Measurements from ENCODE around the gene ALOX12. TPM values are rescaled to one million over a fixed set of nuclear protein-coding genes. Genes with fewer than 3 reads are reported as not detected.
"Not testable (repeated sequence)": the region's sequence is repeated elsewhere in the genome, so short reads cannot be mapped to it uniquely, and the experiment has no call there.

ALOX12 gene
- total RNA-seq, 4 donors from 2014 or later = 0.25 TPM; not detected in 3

DNA sequence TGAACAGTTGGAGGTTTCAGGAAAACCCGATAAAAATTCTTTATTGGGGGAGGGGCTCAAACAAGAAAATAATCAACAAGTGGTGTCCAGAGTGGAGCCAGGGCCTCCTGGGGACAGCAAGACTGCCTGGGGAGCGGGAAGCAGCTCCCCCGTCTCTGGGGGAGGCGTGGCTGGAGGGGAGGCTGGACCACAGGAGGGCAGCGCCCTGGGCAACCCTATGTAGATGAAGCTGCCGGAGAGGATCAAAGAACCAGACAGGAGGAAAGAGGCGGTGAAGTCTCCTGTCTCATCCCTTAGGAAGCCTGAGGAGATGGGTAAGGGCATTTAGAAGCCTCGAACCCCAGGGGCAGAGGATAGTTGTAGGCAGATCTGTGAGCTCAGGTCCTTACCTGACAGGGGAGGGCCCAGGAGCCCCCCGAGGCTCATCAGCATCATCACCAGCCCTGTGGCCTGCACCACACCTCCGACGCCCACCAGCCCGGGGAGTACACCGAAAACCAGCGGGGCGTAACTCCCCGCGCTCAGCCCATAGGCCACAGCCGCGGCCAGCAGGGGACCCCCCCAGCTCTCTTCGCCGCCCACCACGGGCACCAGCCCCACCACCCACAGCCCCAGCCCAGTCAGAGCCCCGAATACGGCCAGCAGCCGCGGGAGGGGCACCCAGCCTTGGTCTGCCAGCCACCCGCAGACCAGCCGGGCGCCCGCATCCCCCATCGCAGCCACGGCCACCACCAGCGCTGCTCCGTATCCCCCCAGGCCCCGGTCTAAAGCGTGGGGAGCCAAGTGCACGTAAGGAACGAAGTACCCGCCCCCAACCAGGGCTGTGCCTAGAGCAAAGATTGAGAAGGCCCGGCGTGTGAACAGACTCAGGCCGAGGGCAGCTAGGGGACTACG is 46.0 kb downstream of the ALOX12 start:
- TF ChIP-seq, protein P1, sequence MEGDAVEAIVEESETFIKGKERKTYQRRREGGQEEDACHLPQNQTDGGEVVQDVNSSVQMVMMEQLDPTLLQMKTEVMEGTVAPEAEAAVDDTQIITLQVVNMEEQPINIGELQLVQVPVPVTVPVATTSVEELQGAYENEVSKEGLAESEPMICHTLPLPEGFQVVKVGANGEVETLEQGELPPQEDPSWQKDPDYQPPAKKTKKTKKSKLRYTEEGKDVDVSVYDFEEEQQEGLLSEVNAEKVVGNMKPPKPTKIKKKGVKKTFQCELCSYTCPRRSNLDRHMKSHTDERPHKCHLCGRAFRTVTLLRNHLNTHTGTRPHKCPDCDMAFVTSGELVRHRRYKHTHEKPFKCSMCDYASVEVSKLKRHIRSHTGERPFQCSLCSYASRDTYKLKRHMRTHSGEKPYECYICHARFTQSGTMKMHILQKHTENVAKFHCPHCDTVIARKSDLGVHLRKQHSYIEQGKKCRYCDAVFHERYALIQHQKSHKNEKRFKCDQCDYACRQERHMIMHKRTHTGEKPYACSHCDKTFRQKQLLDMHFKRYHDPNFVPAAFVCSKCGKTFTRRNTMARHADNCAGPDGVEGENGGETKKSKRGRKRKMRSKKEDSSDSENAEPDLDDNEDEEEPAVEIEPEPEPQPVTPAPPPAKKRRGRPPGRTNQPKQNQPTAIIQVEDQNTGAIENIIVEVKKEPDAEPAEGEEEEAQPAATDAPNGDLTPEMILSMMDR (IDR thresholded peaks at IDR 0.05) = no peak
- ATAC-seq (ENCODE audit: low FRiP score) = no peak
- no peak for DNase-seq (ENCODE audit: low spot score)

- no peak for ATAC-seq (ENCODE audit: low FRiP score)
- DNase-seq (ENCODE audit: low spot score) = no peak
- TF ChIP-seq, protein P1 (IDR thresholded peaks at IDR 0.05) = no peak
These were observed 46.8 kb downstream of the ALOX12 start for GRCh38 chr17:7042501-7043181.

DNA sequence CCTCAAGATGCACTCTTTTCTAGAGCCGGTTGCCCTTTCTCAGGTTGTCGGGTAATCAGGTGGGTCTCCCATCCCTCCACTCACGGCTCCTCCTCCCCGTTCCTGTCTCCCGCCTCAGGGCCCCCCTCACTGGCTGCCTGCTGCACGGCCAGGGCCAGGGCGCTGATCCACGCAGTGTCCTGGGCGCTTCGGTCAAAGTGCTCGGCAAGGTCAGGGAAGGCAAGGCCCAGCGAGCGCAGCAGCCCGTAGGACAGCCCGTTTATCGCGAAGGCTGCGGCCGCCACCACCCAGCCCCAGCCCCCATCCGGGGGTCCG is 47.3 kb downstream of the ALOX12 start:
- TF ChIP-seq, protein P1 (IDR thresholded peaks at IDR 0.05) = no peak
- ATAC-seq (ENCODE audit: low FRiP score) = peak; percentile 5
- no peak for DNase-seq (ENCODE audit: low spot score)

DNA sequence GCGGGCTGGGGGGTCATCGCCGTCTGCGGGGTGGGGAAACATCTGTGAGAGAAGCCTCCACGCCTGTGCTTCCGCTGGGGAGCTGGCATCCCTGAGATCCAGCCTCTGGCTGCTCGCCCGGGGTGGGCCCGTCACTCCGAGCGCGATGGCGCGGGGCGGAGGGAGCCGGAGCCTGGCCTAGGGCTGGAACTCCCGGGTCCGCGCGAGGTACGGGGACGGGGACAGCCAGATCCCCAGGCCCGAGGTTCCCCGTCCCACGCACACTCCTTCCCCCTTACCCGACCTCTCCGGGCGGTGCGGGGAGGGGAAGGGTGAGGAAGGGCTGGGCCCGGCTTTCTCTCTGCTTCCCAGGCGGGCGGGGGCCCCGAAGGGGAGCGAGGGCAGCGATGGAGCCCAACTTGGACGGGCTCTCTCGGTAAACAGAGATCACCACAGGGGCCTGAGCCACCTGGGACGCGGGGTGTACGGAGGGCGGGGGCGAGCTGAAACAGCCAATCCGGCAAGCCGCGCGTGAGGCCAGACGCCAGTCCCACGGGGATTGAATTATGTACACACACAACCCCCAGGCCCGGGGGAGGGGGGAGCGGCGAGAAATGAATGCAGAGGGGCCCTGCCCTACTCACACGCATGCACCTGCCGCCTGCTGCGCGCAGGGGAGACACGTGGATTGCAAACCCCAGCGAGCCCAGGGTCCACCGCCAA is 47.8 kb downstream of the ALOX12 start, which contains the start of gene SLC16A11:
SLC16A11 (minus strand) TSS at position 596 of the 702 bp plus-strand sequence; CDS start at position 17, 579 bp downstream.
- TF ChIP-seq, protein P1 (IDR thresholded peaks at IDR 0.05) = no peak
- peak; percentile 19 for ATAC-seq (ENCODE audit: low FRiP score)
- DNase-seq (ENCODE audit: low spot score) = no peak

DNA sequence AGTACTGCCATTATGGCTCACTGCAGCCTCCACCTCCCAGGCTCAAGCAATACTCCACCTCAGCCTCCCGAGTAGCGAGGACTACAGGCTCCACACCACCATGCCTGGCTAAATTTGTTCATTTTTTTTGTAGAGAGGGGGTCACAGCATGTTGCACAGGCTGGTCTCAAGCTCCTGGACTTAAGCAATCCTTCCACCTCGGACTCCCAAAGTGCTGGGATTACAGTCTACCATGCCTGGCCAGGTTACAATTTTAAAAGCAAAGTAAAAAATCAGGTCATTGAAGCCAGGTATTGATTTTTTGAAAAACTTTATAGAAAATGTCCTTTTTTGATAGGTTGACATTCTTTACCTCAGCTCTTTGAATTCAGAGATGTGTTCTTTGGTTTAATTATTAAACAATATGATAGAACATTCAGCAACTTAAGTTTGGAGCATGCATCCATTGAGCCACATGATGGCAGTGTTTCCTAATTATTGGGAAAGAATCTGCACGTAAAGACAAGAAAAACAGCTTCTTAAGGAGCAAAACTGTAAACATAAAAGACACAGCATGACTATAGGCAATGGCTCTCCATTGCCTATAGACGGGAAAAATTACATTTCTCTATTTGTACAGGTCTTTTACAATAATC is 49.8 kb downstream of the ALOX12 start:
- DNase-seq (ENCODE audit: low spot score) (no peak), ATAC-seq (ENCODE audit: low FRiP score) (no peak)
- TF ChIP-seq, protein P1 (IDR thresholded peaks at IDR 0.05) = peak in 1 of 3 donors; percentile 4

GRCh38 chr17:7046127-7046724 is 50.4 kb downstream of the ALOX12 start:
- DNase-seq (ENCODE audit: low spot score) (no peak), ATAC-seq (ENCODE audit: low FRiP score) (peak; percentile 30)
- TF ChIP-seq, protein P1 (IDR thresholded peaks at IDR 0.05) = no peak

GRCh38 chr17:7046725-7047397 is 51.0 kb downstream of the ALOX12 start:
- not testable (repeated sequence) for ATAC-seq (ENCODE audit: low FRiP score); DNase-seq (ENCODE audit: low spot score)
